ENCODE results near the gene MSLN. TPM values are rescaled to one million over a fixed set of nuclear protein-coding genes. Genes with fewer than 3 reads are reported as not detected.

MSLN gene
- total and polyA plus RNA-seq, 9 of the 15 experiments (the other 6 are each of a cell fraction or from before 2014, with no cell fraction given), result not detected

GRCh38 chr16:732936-733335, 27.6 kb upstream of the MSLN start:
- H3K36me3 ChIP-seq (ENCODE audit: control insufficient read depth, insufficient read depth, low read length), result peaks cover 84% of the 10 kb centered on the region; the same call in 2 of the 3 replicates
- BruUV-seq (replicated peaks), result no TSS peak
- peaks cover 13 to 96% of the 10 kb centered on the region in 2 experiments for H3K4me1 ChIP-seq (replicated peaks in 1 of 2; ENCODE audit: control insufficient read depth in 2 of 2, insufficient read depth in 2 of 2, low read length in 2 of 2)
- TF ChIP-seq ZNF217 (CRISPR knock-in tag; IDR thresholded peaks at IDR 0.05) (no peak), STAT5B (CRISPR knock-in tag; IDR thresholded peaks at IDR 0.05) (no peak), ELK3 (CRISPR knock-in tag; IDR thresholded peaks at IDR 0.05) (no peak), ZNF280A (IDR thresholded peaks at IDR 0.05; ENCODE audit: low read depth, partially characterized antibody) (no peak), CCAR2 (IDR thresholded peaks at IDR 0.05; ENCODE audit: low read depth, low read length) (no peak), ZKSCAN3 (CRISPR knock-in tag; IDR thresholded peaks at IDR 0.05) (no peak), CTCF (IDR thresholded peaks at IDR 0.05 in 2 of 3, conservative IDR thresholded peaks at IDR 0.05 in 1 of 3; ENCODE audit: insufficient read depth in 2 of 3, low read depth in 1 of 3, low read length in 3 of 3) (0 out of 6 replicates have a peak, but pooled peaks of 2 of the 3 experiments have one; percentile 9 to 11), ZBTB7A (IDR thresholded peaks at IDR 0.05; ENCODE audit: borderline replicate concordance, control insufficient read depth, low read depth, low read length) (no peak), SMAD4 (CRISPR knock-in tag; conservative IDR thresholded peaks at IDR 0.05) (no peak), TFAP4 (CRISPR knock-in tag; IDR thresholded peaks at IDR 0.05; ENCODE audit: borderline replicate concordance) (0 out of 2 replicates have a peak, but pooled peaks have one; percentile 17), ZNF140 (CRISPR knock-in tag; IDR thresholded peaks at IDR 0.05) (no peak)
- ATAC-seq (no peak), DNase-seq (ENCODE audit: extremely low read depth in 1 of 4, low spot score in 3 of 4) (no peak), FAIRE-seq (no peak)
- ChIA-PET POLR2A (no interaction called here), CTCF (ENCODE audit: low intra/inter-chr PET ratio) (interaction anchor here (0.6 kb wide), 1 partner anchor 52 kb away, joined by 3 read pairs; no protein-coding TSS in a partner anchor)
- no peaks in the 10 kb centered on the region for H3K27me3 ChIP-seq (ENCODE audit: control insufficient read depth in 2 of 2, insufficient read depth in 2 of 2, low read length in 2 of 2)
- in situ Hi-C loops (cut with MboI) (no loop called here), intact Hi-C loops (cut with micrococcal nuclease) (no loop called here)
- H3K9ac ChIP-seq (ENCODE audit: insufficient read depth in 1 of 2, low read depth in 2 of 2, low read length in 2 of 2), result no peak overlapping the region
- whole genome bisulfite sequencing (ENCODE audit: insufficient coverage, low coverage, missing lambda C conversion rate), result 91% methylated on average over 7 of the region's 13 CpGs
- no peak overlapping the region for H3K27ac ChIP-seq (ENCODE audit: extremely low read depth, low read depth, low read length)
- H4K20me1 ChIP-seq (replicated peaks; ENCODE audit: control insufficient read depth, insufficient read depth, low read length), result no peaks in the 10 kb centered on the region; the same call in 1 of the 2 replicates
- H2AFZ ChIP-seq (ENCODE audit: low read depth, low read length), result no peak overlapping the region
- H3K9me1 ChIP-seq (ENCODE audit: control insufficient read depth, insufficient read depth, low read length), result peaks cover 5% of the 10 kb centered on the region
- H3K9me3 ChIP-seq (replicated peaks; ENCODE audit: control insufficient read depth, insufficient read depth, low read depth, low read length), result no peaks in the 10 kb centered on the region
- no peak overlapping the region for H3K4me3 ChIP-seq
- H3K79me2 ChIP-seq (ENCODE audit: control insufficient read depth, insufficient read depth, low read length), result peaks cover 18% of the 10 kb centered on the region
- H3K4me2 ChIP-seq (ENCODE audit: insufficient read depth, low read length), result no peak overlapping the region
